GM23338 (cell line): Measurements from ENCODE around the gene OS9. TPM values are rescaled to one million over a fixed set of nuclear protein-coding genes. Genes with fewer than 3 reads are reported as not detected.

Experiments
- ATAC-seq: fragments of 200-7000 bp; cut with Tn5 transposase; 3 replicates; pipeline ENCODE4 v1.9.1; 2020
- DNase-seq: peaks from one replicate; pipeline ENCODE4 v3.0.0-alpha.2; 2015; ENCODE audit warnings: low spot score
- H2AFZ ChIP-seq: fragments of 200-600 bp; sonication (generic); 2 replicates; pipeline ENCODE4 v1.8.0; 2016; ENCODE audit warnings: antibody characterized with exemption, mild to moderate bottlenecking, moderate library complexity
- H3F3A ChIP-seq: fragments of 200-600 bp; sonication (generic); replicated peaks from 2 replicates; pipeline ENCODE4 v1.8.0; 2017; ENCODE audit warnings: antibody characterized with exemption, mixed run types, low read depth
- H3K27ac ChIP-seq: fragments of 200-600 bp; sonication (generic); 2 replicates; pipeline ENCODE4 v1.6.1; 2016; ENCODE audit warnings: low read depth
- H3K27me3 ChIP-seq: fragments of 200-600 bp; sonication (generic); 2 replicates; pipeline ENCODE4 v1.8.0; 2016; ENCODE audit warnings: mild to moderate bottlenecking, mixed run types, moderate library complexity; ENCODE audit not compliant: insufficient read depth
- H3K36me3 ChIP-seq: fragments of 200-600 bp; sonication (generic); 2 replicates; pipeline ENCODE4 v1.8.0; 2016; ENCODE audit warnings: mild to moderate bottlenecking; ENCODE audit not compliant: insufficient read depth
- H3K4me1 ChIP-seq: fragments of 200-600 bp; sonication (generic); 2 replicates; pipeline ENCODE4 v1.8.0; 2016; ENCODE audit warnings: mild to moderate bottlenecking, moderate library complexity; ENCODE audit not compliant: insufficient read depth
- H3K4me2 ChIP-seq: fragments of 200-600 bp; sonication (generic); 2 replicates; pipeline ENCODE4 v1.7.1; 2017; ENCODE audit warnings: mixed run types
- H3K4me3 ChIP-seq: fragments of 200-600 bp; sonication (generic); 2 replicates; pipeline ENCODE4 v1.6.1; 2016; ENCODE audit warnings: mixed run types
- H3K79me2 ChIP-seq: fragments of 200-600 bp; sonication (generic); replicated peaks from 2 replicates; pipeline ENCODE4 v1.8.0; 2017; ENCODE audit warnings: mild to moderate bottlenecking; ENCODE audit not compliant: insufficient read depth
- H3K9me2 ChIP-seq: fragments of 200-600 bp; sonication (generic); 2 replicates; pipeline ENCODE4 v1.8.0; 2017; ENCODE audit not compliant: insufficient read depth
- H4K20me1 ChIP-seq: fragments of 200-600 bp; sonication (generic); replicated peaks from 2 replicates; pipeline ENCODE4 v1.8.0; 2017; ENCODE audit warnings: mild to moderate bottlenecking; ENCODE audit not compliant: insufficient read depth
- H3K27ac Mint-ChIP-seq: 2 replicates; pipeline ENCODE4 v1.8.0; 2020; ENCODE audit warnings: inconsistent platforms, mild to moderate bottlenecking, moderate library complexity, mixed read lengths
- H3K27me3 Mint-ChIP-seq: 3 replicates; pipeline ENCODE4 v1.8.0; 2022; ENCODE audit warnings: low read depth, mild to moderate bottlenecking, moderate library complexity, mixed read lengths, inconsistent platforms; ENCODE audit not compliant: insufficient read depth, poor library complexity
- H3K36me3 Mint-ChIP-seq: 3 replicates; pipeline ENCODE4 v1.8.0; 2021; ENCODE audit warnings: low read depth, mild to moderate bottlenecking, inconsistent platforms, moderate library complexity, mixed read lengths
- H3K4me1 Mint-ChIP-seq: 3 replicates; pipeline ENCODE4 v1.8.0; 2020; ENCODE audit warnings: mild to moderate bottlenecking, inconsistent platforms, mixed read lengths
- H3K4me3 Mint-ChIP-seq: 3 replicates; pipeline ENCODE4 v1.8.0; 2021; ENCODE audit warnings: moderate library complexity, mild to moderate bottlenecking, inconsistent platforms, mixed read lengths
- H3K9me3 Mint-ChIP-seq: 3 replicates; pipeline ENCODE4 v1.8.0; 2020; ENCODE audit warnings: moderate library complexity, mild to moderate bottlenecking, inconsistent platforms, mixed read lengths
- CREB1 ChIP-seq: fragments of 250-450 bp; sonication (Bioruptor Pico); IDR thresholded peaks from 2 replicates; pipeline ENCODE4 v1.5.0; 2020; ENCODE audit warnings: low read depth, mild to moderate bottlenecking, moderate library complexity
- EZH2 ChIP-seq: fragments of 200-600 bp; sonication (generic); IDR thresholded peaks from one replicate; pipeline ENCODE4 v1.8.0; 2017; ENCODE audit warnings: antibody characterized with exemption, mild to moderate bottlenecking, low read depth; ENCODE audit not compliant: unreplicated experiment
- EZH2phosphoT487 ChIP-seq: fragments of 200-600 bp; sonication (generic); IDR thresholded peaks from one replicate; pipeline ENCODE4 v1.8.1; 2018; ENCODE audit warnings: antibody characterized with exemption; ENCODE audit not compliant: unreplicated experiment
- JUNB ChIP-seq: IDR thresholded peaks from one replicate; pipeline ENCODE4 v1.6.1; 2016; ENCODE audit warnings: antibody characterized with exemption; ENCODE audit not compliant: unreplicated experiment
- NANOG ChIP-seq: IDR thresholded peaks from 2 replicates; pipeline ENCODE4 v1.6.1; 2016; ENCODE audit warnings: antibody characterized with exemption, borderline replicate concordance
- ZNF114 ChIP-seq: fragments of 250-450 bp; sonication (Bioruptor Pico); IDR thresholded peaks from 2 replicates; pipeline ENCODE4 v1.5.0; 2020; ENCODE audit warnings: mild to moderate bottlenecking, moderate library complexity
- polyA plus RNA-seq: library from polyadenylated mRNA; unstranded; fragments of >200 nt; fragmentation: Nextera tagmentation; extraction: Ambion mirVana; gene quantifications from 2 replicates; pipeline ENCODE4 v1.2.1, GENCODE V29; 2016
- total RNA-seq: library from RNA; depleted of rRNA; stranded (reverse); fragments of >200 nt; shearing (Covaris generic); gene quantifications from 2 replicates; pipeline ENCODE4 v1.2.3, GENCODE V29; 2014
- TF ChIP-seq, protein P1 (sequence below): IDR thresholded peaks from 2 replicates; pipeline ENCODE4 v1.6.1; 2016; ENCODE audit warnings: antibody characterized with exemption
- TF ChIP-seq, protein P2 (sequence below): fragments of 250-450 bp; sonication (Bioruptor Pico); IDR thresholded peaks from 2 replicates; pipeline ENCODE4 v1.5.0; 2020; ENCODE audit warnings: mild to moderate bottlenecking, moderate library complexity

The OS9 gene
- total and polyA plus RNA-seq, 2 experiments from 2014 or later: 27.5 to 79.7 TPM

DNA sequence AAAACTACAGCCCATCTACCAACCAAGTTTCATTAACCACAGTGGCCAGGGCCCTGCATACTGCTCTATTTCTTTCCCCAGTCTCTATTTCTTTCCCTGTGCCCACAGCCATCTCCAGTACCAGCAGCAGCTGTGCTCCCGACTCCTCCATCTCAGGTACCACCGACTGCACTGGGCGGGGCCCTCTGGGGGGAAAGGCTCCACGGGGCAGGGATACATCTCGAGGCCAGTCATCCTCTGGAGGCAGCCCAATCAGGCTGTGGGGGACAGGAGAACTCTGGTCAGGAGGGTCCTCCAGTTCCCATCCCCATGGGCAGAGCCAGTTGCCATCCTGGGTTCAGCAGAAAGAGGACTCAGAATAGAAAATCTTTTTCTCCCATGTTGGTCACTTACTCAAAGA lies 55.1 kb downstream of the OS9 start:
- Mint-ChIP-seq H3K27ac (no peak overlapping the region), H3K36me3 (peaks cover 62% of the 10 kb centered on the region), H3K4me1 (peaks cover 31% of the 10 kb centered on the region), H3K9me3 (no peaks in the 10 kb centered on the region; the same call in 2 of the 3 replicates), H3K27me3 (peaks cover 33% of the 10 kb centered on the region), H3K4me3 (no peak overlapping the region)
- Histone ChIP-seq H3K27ac (no peak overlapping the region), H2AFZ (no peak overlapping the region), H4K20me1 (no peaks in the 10 kb centered on the region; the same call in 1 of the 2 replicates), H3K9me2 (no peaks in the 10 kb centered on the region), H3K79me2 (peaks cover 26% of the 10 kb centered on the region), H3K4me2 (no peak overlapping the region), H3K27me3 (peaks cover 13% of the 10 kb centered on the region), H3K36me3 (peaks cover 19% of the 10 kb centered on the region), H3F3A (peaks cover 42% of the 10 kb centered on the region), H3K4me1 (peaks cover 23% of the 10 kb centered on the region), H3K4me3 (no peak overlapping the region)
- TF ChIP-seq JUNB (no peak), EZH2phosphoT487 (no peak), CREB1 (CRISPR knock-in tag) (no peak), EZH2 (no peak), NANOG (no peak), ZNF114 (CRISPR knock-in tag) (no peak)
- TF ChIP-seq, protein P1, sequence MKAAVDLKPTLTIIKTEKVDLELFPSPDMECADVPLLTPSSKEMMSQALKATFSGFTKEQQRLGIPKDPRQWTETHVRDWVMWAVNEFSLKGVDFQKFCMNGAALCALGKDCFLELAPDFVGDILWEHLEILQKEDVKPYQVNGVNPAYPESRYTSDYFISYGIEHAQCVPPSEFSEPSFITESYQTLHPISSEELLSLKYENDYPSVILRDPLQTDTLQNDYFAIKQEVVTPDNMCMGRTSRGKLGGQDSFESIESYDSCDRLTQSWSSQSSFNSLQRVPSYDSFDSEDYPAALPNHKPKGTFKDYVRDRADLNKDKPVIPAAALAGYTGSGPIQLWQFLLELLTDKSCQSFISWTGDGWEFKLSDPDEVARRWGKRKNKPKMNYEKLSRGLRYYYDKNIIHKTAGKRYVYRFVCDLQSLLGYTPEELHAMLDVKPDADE: no peak
- TF ChIP-seq, protein P2, sequence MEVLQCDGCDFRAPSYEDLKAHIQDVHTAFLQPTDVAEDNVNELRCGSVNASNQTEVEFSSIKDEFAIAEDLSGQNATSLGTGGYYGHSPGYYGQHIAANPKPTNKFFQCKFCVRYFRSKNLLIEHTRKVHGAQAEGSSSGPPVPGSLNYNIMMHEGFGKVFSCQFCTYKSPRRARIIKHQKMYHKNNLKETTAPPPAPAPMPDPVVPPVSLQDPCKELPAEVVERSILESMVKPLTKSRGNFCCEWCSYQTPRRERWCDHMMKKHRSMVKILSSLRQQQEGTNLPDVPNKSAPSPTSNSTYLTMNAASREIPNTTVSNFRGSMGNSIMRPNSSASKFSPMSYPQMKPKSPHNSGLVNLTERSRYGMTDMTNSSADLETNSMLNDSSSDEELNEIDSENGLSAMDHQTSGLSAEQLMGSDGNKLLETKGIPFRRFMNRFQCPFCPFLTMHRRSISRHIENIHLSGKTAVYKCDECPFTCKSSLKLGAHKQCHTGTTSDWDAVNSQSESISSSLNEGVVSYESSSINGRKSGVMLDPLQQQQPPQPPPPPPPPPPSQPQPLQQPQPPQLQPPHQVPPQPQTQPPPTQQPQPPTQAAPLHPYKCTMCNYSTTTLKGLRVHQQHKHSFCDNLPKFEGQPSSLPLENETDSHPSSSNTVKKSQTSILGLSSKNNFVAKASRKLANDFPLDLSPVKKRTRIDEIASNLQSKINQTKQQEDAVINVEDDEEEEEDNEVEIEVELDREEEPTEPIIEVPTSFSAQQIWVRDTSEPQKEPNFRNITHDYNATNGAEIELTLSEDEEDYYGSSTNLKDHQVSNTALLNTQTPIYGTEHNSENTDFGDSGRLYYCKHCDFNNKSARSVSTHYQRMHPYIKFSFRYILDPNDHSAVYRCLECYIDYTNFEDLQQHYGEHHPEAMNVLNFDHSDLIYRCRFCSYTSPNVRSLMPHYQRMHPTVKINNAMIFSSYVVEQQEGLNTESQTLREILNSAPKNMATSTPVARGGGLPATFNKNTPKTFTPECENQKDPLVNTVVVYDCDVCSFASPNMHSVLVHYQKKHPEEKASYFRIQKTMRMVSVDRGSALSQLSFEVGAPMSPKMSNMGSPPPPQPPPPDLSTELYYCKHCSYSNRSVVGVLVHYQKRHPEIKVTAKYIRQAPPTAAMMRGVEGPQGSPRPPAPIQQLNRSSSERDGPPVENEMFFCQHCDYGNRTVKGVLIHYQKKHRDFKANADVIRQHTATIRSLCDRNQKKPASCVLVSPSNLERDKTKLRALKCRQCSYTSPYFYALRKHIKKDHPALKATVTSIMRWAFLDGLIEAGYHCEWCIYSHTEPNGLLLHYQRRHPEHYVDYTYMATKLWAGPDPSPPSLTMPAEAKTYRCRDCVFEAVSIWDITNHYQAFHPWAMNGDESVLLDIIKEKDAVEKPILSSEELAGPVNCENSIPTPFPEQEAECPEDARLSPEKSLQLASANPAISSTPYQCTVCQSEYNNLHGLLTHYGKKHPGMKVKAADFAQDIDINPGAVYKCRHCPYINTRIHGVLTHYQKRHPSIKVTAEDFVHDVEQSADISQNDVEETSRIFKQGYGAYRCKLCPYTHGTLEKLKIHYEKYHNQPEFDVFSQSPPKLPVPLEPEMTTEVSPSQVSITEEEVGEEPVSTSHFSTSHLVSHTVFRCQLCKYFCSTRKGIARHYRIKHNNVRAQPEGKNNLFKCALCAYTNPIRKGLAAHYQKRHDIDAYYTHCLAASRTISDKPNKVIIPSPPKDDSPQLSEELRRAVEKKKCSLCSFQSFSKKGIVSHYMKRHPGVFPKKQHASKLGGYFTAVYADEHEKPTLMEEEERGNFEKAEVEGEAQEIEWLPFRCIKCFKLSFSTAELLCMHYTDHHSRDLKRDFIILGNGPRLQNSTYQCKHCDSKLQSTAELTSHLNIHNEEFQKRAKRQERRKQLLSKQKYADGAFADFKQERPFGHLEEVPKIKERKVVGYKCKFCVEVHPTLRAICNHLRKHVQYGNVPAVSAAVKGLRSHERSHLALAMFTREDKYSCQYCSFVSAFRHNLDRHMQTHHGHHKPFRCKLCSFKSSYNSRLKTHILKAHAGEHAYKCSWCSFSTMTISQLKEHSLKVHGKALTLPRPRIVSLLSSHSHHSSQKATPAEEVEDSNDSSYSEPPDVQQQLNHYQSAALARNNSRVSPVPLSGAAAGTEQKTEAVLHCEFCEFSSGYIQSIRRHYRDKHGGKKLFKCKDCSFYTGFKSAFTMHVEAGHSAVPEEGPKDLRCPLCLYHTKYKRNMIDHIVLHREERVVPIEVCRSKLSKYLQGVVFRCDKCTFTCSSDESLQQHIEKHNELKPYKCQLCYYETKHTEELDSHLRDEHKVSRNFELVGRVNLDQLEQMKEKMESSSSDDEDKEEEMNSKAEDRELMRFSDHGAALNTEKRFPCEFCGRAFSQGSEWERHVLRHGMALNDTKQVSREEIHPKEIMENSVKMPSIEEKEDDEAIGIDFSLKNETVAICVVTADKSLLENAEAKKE (CRISPR knock-in tag): no peak
- ATAC-seq: no peak
- DNase-seq: no peak
